Endometrial microvascular endothelial cells (primary cell): ENCODE data around the gene RAI1. TPM values are rescaled to one million over a fixed set of nuclear protein-coding genes. Genes with fewer than 3 reads are reported as not detected.

Experiments
- in situ Hi-C: cut with HindIII; loops from 2 replicates; pipeline ENCODE4 v1.10.0; 2017; ENCODE audit warnings: low sequenced_read_pairs, low pct_unique_long_range_greater_than_20kb; ENCODE audit errors: inconsistent ontology term
- total RNA-seq: library from RNA; depleted of rRNA; stranded (reverse); fragments of >200 nt; gene quantifications from one replicate; pipeline ENCODE4 v1.2.3, GENCODE V29; 2015; ENCODE audit errors: inconsistent ontology term

The RAI1 gene
- total RNA-seq, 1 donor from 2014 or later = 14.3 TPM

GRCh38 chr17:17851103-17852002, 170.1 kb downstream of the RAI1 start:
- in situ Hi-C loops = no loop called here

- in situ Hi-C loops = no loop called here
These were observed 171.7 kb downstream of the RAI1 start for GRCh38 chr17:17852930-17853329.

- in situ Hi-C loops = no loop called here
These were observed 172.7 kb downstream of the RAI1 start for GRCh38 chr17:17853811-17854447.

GRCh38 chr17:17855976-17856375, 174.7 kb downstream of the RAI1 start:
- in situ Hi-C loops = no loop called here

- in situ Hi-C loops = no loop called here
These were observed 175.1 kb downstream of the RAI1 start for GRCh38 chr17:17856386-17856785.

DNA sequence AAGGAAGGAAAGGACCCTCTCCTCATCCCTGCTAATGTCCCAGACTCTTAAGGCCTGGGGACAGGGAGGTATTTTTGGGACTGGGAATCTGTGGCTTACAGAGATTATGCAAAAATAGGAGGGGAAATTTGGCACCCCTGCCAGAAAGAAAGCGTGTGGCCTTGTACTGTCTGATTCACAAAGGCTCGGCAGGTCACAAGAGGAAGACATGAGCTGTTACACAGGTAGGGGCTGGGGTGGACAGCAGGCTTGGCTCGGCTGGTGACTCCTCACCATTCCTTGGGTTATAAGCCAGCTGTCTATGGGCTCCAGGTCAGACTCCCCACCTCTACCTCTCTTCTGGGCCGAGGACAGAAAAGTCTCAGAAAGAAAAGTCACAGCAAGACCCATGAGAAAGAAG, 176.2 kb downstream of the RAI1 start:
- in situ Hi-C loops = no loop called here

GRCh38 chr17:17859909-17860765, 178.9 kb downstream of the RAI1 start:
- in situ Hi-C loops = no loop called here

DNA sequence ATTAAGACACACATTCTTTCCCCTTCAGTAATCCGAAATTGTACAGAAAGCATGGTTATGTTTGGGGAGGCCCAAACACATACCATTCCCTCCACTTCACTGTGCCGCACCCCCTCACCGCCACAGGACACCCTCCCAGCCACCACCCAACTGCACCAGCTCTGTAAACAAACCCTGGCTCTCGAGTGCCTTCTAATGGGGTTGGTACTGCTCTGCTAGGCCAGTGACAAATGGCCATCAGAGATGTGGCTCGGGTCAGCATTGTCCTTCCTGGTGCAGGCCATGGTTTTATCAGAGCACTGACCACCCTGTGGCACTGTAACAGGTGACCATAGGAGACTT, 179.5 kb downstream of the RAI1 start:
- in situ Hi-C loops = no loop called here

Other genes with a start within 250 kb of the RAI1 start
- 14.7 TPM for gene MED9, start 204.5 kb upstream of the RAI1 start, total RNA-seq
- 0.65 TPM for gene RASD1, start 185.1 kb upstream of the RAI1 start, total RNA-seq
- 33.3 TPM for gene PEMT, start 89.8 kb upstream of the RAI1 start, total RNA-seq
- 49.8 TPM for gene SREBF1, start 155.5 kb downstream of the RAI1 start, total RNA-seq